ENCODE data around the gene RASD2. TPM values are rescaled to one million over a fixed set of nuclear protein-coding genes. Genes with fewer than 3 reads are reported as not detected.

Gene RASD2
- polyA plus RNA-seq, 4 donors, result 1.6 to 2.1 (median 1.9) TPM

GRCh38 chr22:35539487-35539886 lies 1.1 kb upstream of the RASD2 start:
- no peak for DNase-seq (ENCODE audit: low read depth in 4 of 4, low spot score in 3 of 4)

- DNase-seq (ENCODE audit: low read depth in 4 of 4, low spot score in 3 of 4), result peak in 1 of 4 donors; percentile 49
Measured at GRCh38 chr22:35539910-35540594, 579 bp upstream of the RASD2 start.

- DNase-seq (ENCODE audit: low read depth in 4 of 4, low spot score in 3 of 4), result no peak
Measured at GRCh38 chr22:35541254-35541748, 670 bp downstream of the RASD2 start.

- no peak for DNase-seq (ENCODE audit: low read depth in 4 of 4, low spot score in 3 of 4)
Measured at GRCh38 chr22:35542157-35542938, 1.7 kb downstream of the RASD2 start.

GRCh38 chr22:35542939-35543516 lies 2.4 kb downstream of the RASD2 start:
- no peak for DNase-seq (ENCODE audit: low read depth in 4 of 4, low spot score in 3 of 4)

GRCh38 chr22:35543702-35544101 lies 3.1 kb downstream of the RASD2 start:
- DNase-seq (ENCODE audit: low read depth in 4 of 4, low spot score in 3 of 4), result no peak

GRCh38 chr22:35544189-35544588 lies 3.6 kb downstream of the RASD2 start:
- no peak for DNase-seq (ENCODE audit: low read depth in 4 of 4, low spot score in 3 of 4)

GRCh38 chr22:35544827-35545226 lies 4.2 kb downstream of the RASD2 start:
- DNase-seq (ENCODE audit: low read depth in 4 of 4, low spot score in 3 of 4), result no peak

GRCh38 chr22:35546886-35547285 lies 6.3 kb downstream of the RASD2 start:
- DNase-seq (ENCODE audit: low read depth in 4 of 4, low spot score in 3 of 4), result no peak

GRCh38 chr22:35547987-35548721 lies 7.5 kb downstream of the RASD2 start:
- no peak for DNase-seq (ENCODE audit: low read depth in 4 of 4, low spot score in 3 of 4)

GRCh38 chr22:35548722-35549112 lies 8.1 kb downstream of the RASD2 start:
- no peak for DNase-seq (ENCODE audit: low read depth in 4 of 4, low spot score in 3 of 4)

GRCh38 chr22:35549328-35549727 lies 8.7 kb downstream of the RASD2 start:
- DNase-seq (ENCODE audit: low read depth in 4 of 4, low spot score in 3 of 4), result no peak

- DNase-seq (ENCODE audit: low read depth in 4 of 4, low spot score in 3 of 4), result no peak
Measured at GRCh38 chr22:35551549-35552177, 11.0 kb downstream of the RASD2 start.

- DNase-seq (ENCODE audit: low read depth in 4 of 4, low spot score in 3 of 4), result no peak
Measured at GRCh38 chr22:35552196-35552842, 11.7 kb downstream of the RASD2 start.

- no peak for DNase-seq (ENCODE audit: low read depth in 4 of 4, low spot score in 3 of 4)
Measured at GRCh38 chr22:35552846-35553245, 12.2 kb downstream of the RASD2 start.

GRCh38 chr22:35553341-35553740 lies 12.7 kb downstream of the RASD2 start:
- no peak for DNase-seq (ENCODE audit: low read depth in 4 of 4, low spot score in 3 of 4)

GRCh38 chr22:35554297-35554845 lies 13.7 kb downstream of the RASD2 start:
- DNase-seq (ENCODE audit: low read depth in 4 of 4, low spot score in 3 of 4), result no peak

GRCh38 chr22:35555483-35555890 lies 14.9 kb downstream of the RASD2 start:
- DNase-seq (ENCODE audit: low read depth in 4 of 4, low spot score in 3 of 4), result no peak

- DNase-seq (ENCODE audit: low read depth in 4 of 4, low spot score in 3 of 4), result no peak
Measured at GRCh38 chr22:35555946-35556547, 15.4 kb downstream of the RASD2 start.

All from right renal pelvis (tissue), 4 donors.